Measurements from ENCODE around the gene SPINK7. TPM values are rescaled to one million over a fixed set of nuclear protein-coding genes. Genes with fewer than 3 reads are reported as not detected.
"Not testable (repeated sequence)": the region's sequence is repeated elsewhere in the genome, so short reads cannot be mapped to it uniquely, and the experiment has no call there.

The SPINK7 gene
- total RNA-seq, 2 experiments from 2014 or later, result not detected

GRCh38 chr5:148281336-148281735 lies 30.9 kb upstream of the SPINK7 start:
- Mint-ChIP-seq H3K9me3 (peaks cover 11% of the 10 kb centered on the region), H3K27me3 (peaks cover 19% of the 10 kb centered on the region)
- CTCF ChIA-PET; H3K36me3 ChIP-seq (ENCODE audit: insufficient read depth, low read length); H3K27ac ChIP-seq (ENCODE audit: low read depth in 1 of 2, low read length in 2 of 2); H3K4me3 ChIP-seq (ENCODE audit: low read length); H3K4me1 ChIP-seq (ENCODE audit: insufficient read depth, low read length); intact Hi-C loops (cut with DNase I, micrococcal nuclease); H3K9me3 ChIP-seq (ENCODE audit: control insufficient read depth in 1 of 2, insufficient read depth in 1 of 2, low read length in 2 of 2); H3K36me3 Mint-ChIP-seq (ENCODE audit: low read depth); H3K4me1 Mint-ChIP-seq (ENCODE audit: low read depth); H3K4me3 Mint-ChIP-seq; H3K27me3 ChIP-seq (ENCODE audit: control insufficient read depth in 1 of 2, insufficient read depth in 2 of 2, low read length in 2 of 2); ATAC-seq (ENCODE audit: poor library complexity); H3K27ac Mint-ChIP-seq; POLR2A ChIA-PET; DNase-seq: not testable (repeated sequence)

- Mint-ChIP-seq H3K4me1 (ENCODE audit: low read depth) (no peaks in the 10 kb centered on the region), H3K27ac (no peak overlapping the region), H3K9me3 (no peaks in the 10 kb centered on the region), H3K36me3 (ENCODE audit: low read depth) (no peaks in the 10 kb centered on the region), H3K4me3 (no peak overlapping the region), H3K27me3 (no peaks in the 10 kb centered on the region)
- H3K27ac ChIP-seq (ENCODE audit: low read depth in 1 of 2, low read length in 2 of 2), result no peak overlapping the region
- TF ChIP-seq CTCF (IDR thresholded peaks at IDR 0.05), result peak; percentile 8
- H3K36me3 ChIP-seq (ENCODE audit: insufficient read depth, low read length), result no peaks in the 10 kb centered on the region
- no peaks in the 10 kb centered on the region for H3K27me3 ChIP-seq (ENCODE audit: control insufficient read depth in 1 of 2, insufficient read depth in 2 of 2, low read length in 2 of 2)
- ChIA-PET POLR2A (no interaction called here), CTCF (interaction anchor here (1.6 kb wide), 1 partner anchor 84 kb away, joined by 5 read pairs; no protein-coding TSS in a partner anchor)
- ATAC-seq (ENCODE audit: poor library complexity) (no peak), DNase-seq (peak in 2 of 14 experiments; percentile 13 to 20)
- no peaks in the 10 kb centered on the region for H3K9me3 ChIP-seq (ENCODE audit: control insufficient read depth in 1 of 2, insufficient read depth in 1 of 2, low read length in 2 of 2)
- no peak overlapping the region for H3K4me3 ChIP-seq (ENCODE audit: low read length)
- H3K4me1 ChIP-seq (ENCODE audit: insufficient read depth, low read length), result no peaks in the 10 kb centered on the region
- intact Hi-C loops (cut with DNase I, micrococcal nuclease), result loop anchor here in 1 of 2 experiments (1.0 kb wide), 1 partner anchor 84 kb away; no protein-coding TSS in a partner anchor
Observed at GRCh38 chr5:148290271-148291195, 21.7 kb upstream of the SPINK7 start.

GRCh38 chr5:148297731-148298130 lies 14.5 kb upstream of the SPINK7 start:
- no peak for TF ChIP-seq CTCF (IDR thresholded peaks at IDR 0.05)
- no peaks in the 10 kb centered on the region for H3K36me3 Mint-ChIP-seq (ENCODE audit: low read depth)
- ATAC-seq (ENCODE audit: poor library complexity) (no peak), DNase-seq (no peak)
- no peaks in the 10 kb centered on the region for H3K9me3 Mint-ChIP-seq
- H3K4me3 ChIP-seq (ENCODE audit: low read length), result no peak overlapping the region
- H3K36me3 ChIP-seq (ENCODE audit: insufficient read depth, low read length), result no peaks in the 10 kb centered on the region
- intact Hi-C loops (cut with DNase I, micrococcal nuclease), result no loop called here
- ChIA-PET POLR2A (no interaction called here), CTCF (no interaction called here)
- H3K4me3 Mint-ChIP-seq, result no peak overlapping the region
- no peaks in the 10 kb centered on the region for H3K4me1 Mint-ChIP-seq (ENCODE audit: low read depth)
- no peak overlapping the region for H3K27ac ChIP-seq (ENCODE audit: low read depth in 1 of 2, low read length in 2 of 2)
- no peaks in the 10 kb centered on the region for H3K27me3 ChIP-seq (ENCODE audit: control insufficient read depth in 1 of 2, insufficient read depth in 2 of 2, low read length in 2 of 2)
- no peaks in the 10 kb centered on the region for H3K4me1 ChIP-seq (ENCODE audit: insufficient read depth, low read length)
- no peak overlapping the region for H3K27ac Mint-ChIP-seq
- H3K9me3 ChIP-seq (ENCODE audit: control insufficient read depth in 1 of 2, insufficient read depth in 1 of 2, low read length in 2 of 2), result no peaks in the 10 kb centered on the region
- no peaks in the 10 kb centered on the region for H3K27me3 Mint-ChIP-seq

Measured in CD4-positive, alpha-beta T cell (primary cell).